Type B pancreatic cell (in vitro differentiated cells): ENCODE results near the gene MICAL2. TPM values are rescaled to one million over a fixed set of nuclear protein-coding genes. Genes with fewer than 3 reads are reported as not detected.

ENCODE experiments used
- DNase-seq: peaks from one replicate; pipeline ENCODE4 v3.0.0; 2021; ENCODE audit warnings: mixed read lengths; ENCODE audit not compliant: unreplicated experiment; ENCODE audit errors: extremely low spot score
- H3K27ac Mint-ChIP-seq: 2 replicates; pipeline ENCODE4 v1.8.0; 2021; ENCODE audit warnings: mild to moderate bottlenecking, mixed read lengths
- H3K27me3 Mint-ChIP-seq: 2 replicates; pipeline ENCODE4 v1.8.0; 2021; ENCODE audit warnings: mixed read lengths
- H3K36me3 Mint-ChIP-seq: 2 replicates; pipeline ENCODE4 v1.8.0; 2021; ENCODE audit warnings: mixed read lengths
- H3K4me1 Mint-ChIP-seq: one replicate; pipeline ENCODE4 v1.8.0; 2021; ENCODE audit warnings: mixed read lengths; ENCODE audit not compliant: unreplicated experiment
- H3K4me3 Mint-ChIP-seq: 2 replicates; pipeline ENCODE4 v1.8.0; 2021; ENCODE audit warnings: mild to moderate bottlenecking, mixed read lengths
- H3K9me3 Mint-ChIP-seq: 2 replicates; pipeline ENCODE4 v1.8.0; 2021; ENCODE audit warnings: mixed read lengths
- microRNA-seq: library from miRNA; unstranded; fragments of <30 nt; microRNA quantifications from one replicate; pipeline ENCODE4, GENCODE V29; 2020
- total RNA-seq: library from RNA; stranded (reverse); gene quantifications from 2 replicates; pipeline ENCODE4 v1.2.1, GENCODE V29; 2021; ENCODE audit warnings: low replicate concordance
- TF ChIP-seq, protein P1 (sequence below): fragments of 200-600 bp; sonication (generic); conservative IDR thresholded peaks from 2 replicates; pipeline ENCODE4 v1.5.0; 2021; ENCODE audit warnings: antibody characterized with exemption, mild to moderate bottlenecking

The MICAL2 gene
- total RNA-seq, 1 donor from 2014 or later, result 38.0 TPM

DNA sequence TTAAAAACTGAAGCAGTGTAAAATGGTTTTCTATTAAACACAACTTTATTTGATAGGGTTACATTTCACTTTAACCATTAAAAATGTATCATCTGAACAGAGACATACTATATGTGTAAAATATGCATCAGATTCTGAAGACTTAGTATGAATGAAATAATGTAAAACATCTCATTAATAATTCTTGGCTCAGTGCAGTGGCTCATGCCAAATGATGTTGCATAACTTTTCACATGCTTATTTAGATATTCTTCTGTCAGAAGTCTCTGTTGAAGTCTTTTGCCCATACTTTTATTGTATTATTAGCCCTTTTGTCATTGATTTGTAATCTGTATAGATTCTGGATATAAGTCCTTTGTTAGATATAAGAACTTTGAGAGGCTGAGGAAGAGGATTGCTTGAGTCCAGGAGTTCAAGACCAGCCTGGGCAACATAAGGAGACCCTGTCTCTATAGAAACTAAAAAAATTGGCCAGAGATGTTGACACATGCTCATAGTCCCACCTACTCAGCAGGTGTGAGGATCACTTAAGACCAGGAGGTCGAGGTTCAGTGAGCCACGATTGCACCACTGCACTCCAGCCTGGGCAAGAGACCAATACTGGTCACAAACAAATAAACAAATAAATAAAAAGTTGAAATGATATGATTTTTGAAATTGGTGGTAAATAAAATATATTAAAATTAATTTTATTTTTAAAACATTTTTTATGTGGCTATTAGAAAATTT lies 193.2 kb downstream of the MICAL2 start:
- H3K9me3 Mint-ChIP-seq, result peaks cover 5% of the 10 kb centered on the region
- no peaks in the 10 kb centered on the region for H3K4me1 Mint-ChIP-seq
- TF ChIP-seq, protein P1, sequence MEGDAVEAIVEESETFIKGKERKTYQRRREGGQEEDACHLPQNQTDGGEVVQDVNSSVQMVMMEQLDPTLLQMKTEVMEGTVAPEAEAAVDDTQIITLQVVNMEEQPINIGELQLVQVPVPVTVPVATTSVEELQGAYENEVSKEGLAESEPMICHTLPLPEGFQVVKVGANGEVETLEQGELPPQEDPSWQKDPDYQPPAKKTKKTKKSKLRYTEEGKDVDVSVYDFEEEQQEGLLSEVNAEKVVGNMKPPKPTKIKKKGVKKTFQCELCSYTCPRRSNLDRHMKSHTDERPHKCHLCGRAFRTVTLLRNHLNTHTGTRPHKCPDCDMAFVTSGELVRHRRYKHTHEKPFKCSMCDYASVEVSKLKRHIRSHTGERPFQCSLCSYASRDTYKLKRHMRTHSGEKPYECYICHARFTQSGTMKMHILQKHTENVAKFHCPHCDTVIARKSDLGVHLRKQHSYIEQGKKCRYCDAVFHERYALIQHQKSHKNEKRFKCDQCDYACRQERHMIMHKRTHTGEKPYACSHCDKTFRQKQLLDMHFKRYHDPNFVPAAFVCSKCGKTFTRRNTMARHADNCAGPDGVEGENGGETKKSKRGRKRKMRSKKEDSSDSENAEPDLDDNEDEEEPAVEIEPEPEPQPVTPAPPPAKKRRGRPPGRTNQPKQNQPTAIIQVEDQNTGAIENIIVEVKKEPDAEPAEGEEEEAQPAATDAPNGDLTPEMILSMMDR, result no peak
- no peaks in the 10 kb centered on the region for H3K27me3 Mint-ChIP-seq
- H3K36me3 Mint-ChIP-seq, result no peaks in the 10 kb centered on the region
- H3K4me3 Mint-ChIP-seq, result no peak overlapping the region
- no peak for DNase-seq
- H3K27ac Mint-ChIP-seq, result no peak overlapping the region

DNA sequence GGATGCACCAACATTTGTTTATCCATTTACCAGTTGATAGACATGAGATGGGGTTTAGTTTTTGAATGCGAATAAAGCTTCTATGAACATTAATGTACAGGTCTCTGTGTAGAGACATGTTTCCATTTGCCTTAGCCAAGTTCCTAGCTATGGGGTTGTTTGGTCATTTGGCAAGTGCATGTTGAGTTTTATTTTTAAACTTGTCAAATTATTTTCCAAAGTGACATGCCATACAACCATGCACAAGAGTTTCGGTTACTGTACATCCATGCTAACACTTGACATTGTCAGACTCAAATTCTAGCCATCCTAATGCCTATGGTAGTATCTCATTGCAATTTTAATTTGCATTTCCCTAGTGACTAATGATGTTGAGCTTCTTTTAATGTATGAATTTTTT lies 196.4 kb downstream of the MICAL2 start:
- H3K4me3 Mint-ChIP-seq, result no peak overlapping the region
- no peak overlapping the region for H3K27ac Mint-ChIP-seq
- H3K4me1 Mint-ChIP-seq, result no peaks in the 10 kb centered on the region
- no peak for DNase-seq
- TF ChIP-seq, protein P1, result no peak
- H3K27me3 Mint-ChIP-seq, result no peaks in the 10 kb centered on the region
- peaks cover 5% of the 10 kb centered on the region for H3K9me3 Mint-ChIP-seq
- no peaks in the 10 kb centered on the region for H3K36me3 Mint-ChIP-seq

DNA sequence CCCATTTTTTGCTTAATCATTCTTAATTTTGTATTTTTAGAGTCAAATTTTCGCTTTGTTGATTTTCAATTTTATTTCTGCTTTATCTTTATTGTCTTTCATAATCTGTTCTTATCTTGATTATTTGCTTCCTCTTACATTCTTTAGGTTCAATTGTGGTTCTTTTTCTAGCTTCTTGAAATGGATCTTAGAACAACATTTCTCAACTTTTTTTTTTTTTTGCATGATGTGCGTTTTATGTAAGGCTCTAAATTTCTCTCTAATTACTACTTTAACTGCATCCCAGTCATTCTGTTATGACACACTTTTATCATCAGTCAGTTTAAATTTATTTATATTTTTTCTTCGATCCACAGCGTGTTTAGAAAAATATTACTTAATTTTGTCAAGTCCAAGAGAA lies 201.7 kb downstream of the MICAL2 start:
- Mint-ChIP-seq H3K27ac (no peak overlapping the region), H3K4me1 (no peaks in the 10 kb centered on the region), H3K4me3 (no peak overlapping the region), H3K9me3 (peaks cover 9% of the 10 kb centered on the region), H3K36me3 (no peaks in the 10 kb centered on the region), H3K27me3 (no peaks in the 10 kb centered on the region)
- TF ChIP-seq, protein P1, result no peak
- DNase-seq, result no peak

Small RNAs within 50 kb of the gene (microRNA-seq; reads per million reads assigned to microRNA genes)
- gene MIR6124, result not detected

Other genes starting within 250 kb of the MICAL2 start
- 9.9 and 36.3 TPM in 2 replicates for gene DKK3, start 102.0 kb upstream of the MICAL2 start, total RNA-seq